Endothelial cell of hepatic sinusoid (primary cell): ENCODE measurements around the gene ZNF614.
"Not testable (repeated sequence)": the region's sequence is repeated elsewhere in the genome, so short reads cannot be mapped to it uniquely, and the experiment has no call there.

Experiments
- in situ Hi-C: cut with HindIII; loops from 2 replicates; pipeline ENCODE4 v1.10.0; 2017; ENCODE audit warnings: low sequenced_read_pairs

Gene ZNF614

GRCh38 chr19:52028027-52028779, at the start of gene ZNF614:
Gene ZNF614, minus strand, starts transcription at chr19:52028379. Its CDS starts 2,634 bp downstream, at chr19:52025745.
- in situ Hi-C loops: no loop called here

- in situ Hi-C loops: no loop called here
Measured at GRCh38 chr19:52070496-52070895, 42.3 kb upstream of the ZNF614 start.

- in situ Hi-C loops: no loop called here
Measured at GRCh38 chr19:52069653-52070052, 41.5 kb upstream of the ZNF614 start.

GRCh38 chr19:52066258-52066863, 38.2 kb upstream of the ZNF614 start:
- in situ Hi-C loops: no loop called here

- in situ Hi-C loops: no loop called here
Measured at GRCh38 chr19:52065399-52065798, 37.2 kb upstream of the ZNF614 start.

GRCh38 chr19:52056480-52056879, 28.3 kb upstream of the ZNF614 start:
- in situ Hi-C loops: not testable (repeated sequence)

GRCh38 chr19:52051736-52052135, 23.6 kb upstream of the ZNF614 start:
- in situ Hi-C loops: not testable (repeated sequence)

GRCh38 chr19:52048555-52049501, 20.6 kb upstream of the ZNF614 start, which contains the start of gene ZNF432:
Gene ZNF432, minus strand, starts transcription at chr19:52048838. Its CDS starts 1,970 bp downstream, at chr19:52046868.
- in situ Hi-C loops: no loop called here

- in situ Hi-C loops: no loop called here
Measured at GRCh38 chr19:52039169-52039568, 11.0 kb upstream of the ZNF614 start.

GRCh38 chr19:52034051-52034728, 6.0 kb upstream of the ZNF614 start:
- in situ Hi-C loops: no loop called here

GRCh38 chr19:52028780-52029123, 573 bp upstream of the ZNF614 start:
- in situ Hi-C loops: no loop called here

- in situ Hi-C loops: not testable (repeated sequence)
Measured at GRCh38 chr19:52026255-52026990, 1.8 kb downstream of the ZNF614 start.

GRCh38 chr19:52024478-52024877, 3.7 kb downstream of the ZNF614 start:
- in situ Hi-C loops: not testable (repeated sequence)

GRCh38 chr19:52022193-52022592, 6.0 kb downstream of the ZNF614 start:
- in situ Hi-C loops: no loop called here

- in situ Hi-C loops: no loop called here
Measured at GRCh38 chr19:52020506-52020905, 7.7 kb downstream of the ZNF614 start.

- in situ Hi-C loops: loop anchor here (5.0 kb wide), 1 partner anchor 52 kb away; no protein-coding TSS in a partner anchor
Measured at GRCh38 chr19:52010674-52011073, 17.5 kb downstream of the ZNF614 start.

- in situ Hi-C loops: no loop called here
Measured at GRCh38 chr19:52007806-52008557, 20.2 kb downstream of the ZNF614 start, which contains the start of gene ZNF615. Gene ZNF615, minus strand, starts transcription at chr19:52008211. Its CDS starts 4,500 bp downstream, at chr19:52003711.

- in situ Hi-C loops: no loop called here
Measured at GRCh38 chr19:52007451-52007805, 20.8 kb downstream of the ZNF614 start.

GRCh38 chr19:51994048-51994644, 34.0 kb downstream of the ZNF614 start:
- in situ Hi-C loops: no loop called here
